ENCODE measurements around the gene CST8.

DNA sequence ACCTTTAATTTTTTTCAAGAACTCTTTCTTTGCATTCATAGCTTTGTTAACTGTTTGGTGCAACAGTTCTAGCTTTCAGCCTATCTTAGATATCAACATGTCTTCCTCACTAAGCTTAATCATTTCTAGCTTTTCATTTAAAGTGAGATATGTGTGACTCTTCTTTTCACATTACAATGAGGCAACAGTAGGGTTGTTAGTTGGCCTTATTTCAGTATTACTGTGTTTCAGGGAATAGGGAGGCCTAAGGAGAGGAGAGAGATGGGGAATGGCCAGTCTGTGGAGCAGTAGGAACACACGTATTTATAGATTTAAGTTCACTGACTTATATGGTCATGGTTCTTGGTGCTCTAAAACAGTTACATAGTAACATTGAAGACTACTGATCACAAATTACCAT is 41.6 kb downstream of the CST8 start:
- TF ChIP-seq ARNTL (CRISPR knock-in tag; IDR thresholded peaks at IDR 0.05; ENCODE audit: borderline replicate concordance, low read depth), result no peak
- TF ChIP-seq, protein P1, sequence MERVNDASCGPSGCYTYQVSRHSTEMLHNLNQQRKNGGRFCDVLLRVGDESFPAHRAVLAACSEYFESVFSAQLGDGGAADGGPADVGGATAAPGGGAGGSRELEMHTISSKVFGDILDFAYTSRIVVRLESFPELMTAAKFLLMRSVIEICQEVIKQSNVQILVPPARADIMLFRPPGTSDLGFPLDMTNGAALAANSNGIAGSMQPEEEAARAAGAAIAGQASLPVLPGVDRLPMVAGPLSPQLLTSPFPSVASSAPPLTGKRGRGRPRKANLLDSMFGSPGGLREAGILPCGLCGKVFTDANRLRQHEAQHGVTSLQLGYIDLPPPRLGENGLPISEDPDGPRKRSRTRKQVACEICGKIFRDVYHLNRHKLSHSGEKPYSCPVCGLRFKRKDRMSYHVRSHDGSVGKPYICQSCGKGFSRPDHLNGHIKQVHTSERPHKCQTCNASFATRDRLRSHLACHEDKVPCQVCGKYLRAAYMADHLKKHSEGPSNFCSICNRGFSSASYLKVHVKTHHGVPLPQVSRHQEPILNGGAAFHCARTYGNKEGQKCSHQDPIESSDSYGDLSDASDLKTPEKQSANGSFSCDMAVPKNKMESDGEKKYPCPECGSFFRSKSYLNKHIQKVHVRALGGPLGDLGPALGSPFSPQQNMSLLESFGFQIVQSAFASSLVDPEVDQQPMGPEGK (CRISPR knock-in tag; IDR thresholded peaks at IDR 0.05; ENCODE audit: borderline replicate concordance), result no peak
- TF ChIP-seq, protein P2, sequence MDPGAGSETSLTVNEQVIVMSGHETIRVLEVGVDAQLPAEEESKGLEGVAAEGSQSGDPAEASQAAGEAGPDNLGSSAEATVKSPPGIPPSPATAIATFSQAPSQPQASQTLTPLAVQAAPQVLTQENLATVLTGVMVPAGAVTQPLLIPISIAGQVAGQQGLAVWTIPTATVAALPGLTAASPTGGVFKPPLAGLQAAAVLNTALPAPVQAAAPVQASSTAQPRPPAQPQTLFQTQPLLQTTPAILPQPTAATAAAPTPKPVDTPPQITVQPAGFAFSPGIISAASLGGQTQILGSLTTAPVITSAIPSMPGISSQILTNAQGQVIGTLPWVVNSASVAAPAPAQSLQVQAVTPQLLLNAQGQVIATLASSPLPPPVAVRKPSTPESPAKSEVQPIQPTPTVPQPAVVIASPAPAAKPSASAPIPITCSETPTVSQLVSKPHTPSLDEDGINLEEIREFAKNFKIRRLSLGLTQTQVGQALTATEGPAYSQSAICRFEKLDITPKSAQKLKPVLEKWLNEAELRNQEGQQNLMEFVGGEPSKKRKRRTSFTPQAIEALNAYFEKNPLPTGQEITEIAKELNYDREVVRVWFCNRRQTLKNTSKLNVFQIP (CRISPR knock-in tag; IDR thresholded peaks at IDR 0.05; ENCODE audit: borderline replicate concordance, low read depth), result no peak
- TF ChIP-seq RARB (CRISPR knock-in tag; IDR thresholded peaks at IDR 0.05), result no peak
- TF ChIP-seq TCF4 (CRISPR knock-in tag; IDR thresholded peaks at IDR 0.05; ENCODE audit: borderline replicate concordance), result no peak
- TF ChIP-seq SNAI2 (CRISPR knock-in tag; IDR thresholded peaks at IDR 0.05), result no peak
- TF ChIP-seq, protein P3, sequence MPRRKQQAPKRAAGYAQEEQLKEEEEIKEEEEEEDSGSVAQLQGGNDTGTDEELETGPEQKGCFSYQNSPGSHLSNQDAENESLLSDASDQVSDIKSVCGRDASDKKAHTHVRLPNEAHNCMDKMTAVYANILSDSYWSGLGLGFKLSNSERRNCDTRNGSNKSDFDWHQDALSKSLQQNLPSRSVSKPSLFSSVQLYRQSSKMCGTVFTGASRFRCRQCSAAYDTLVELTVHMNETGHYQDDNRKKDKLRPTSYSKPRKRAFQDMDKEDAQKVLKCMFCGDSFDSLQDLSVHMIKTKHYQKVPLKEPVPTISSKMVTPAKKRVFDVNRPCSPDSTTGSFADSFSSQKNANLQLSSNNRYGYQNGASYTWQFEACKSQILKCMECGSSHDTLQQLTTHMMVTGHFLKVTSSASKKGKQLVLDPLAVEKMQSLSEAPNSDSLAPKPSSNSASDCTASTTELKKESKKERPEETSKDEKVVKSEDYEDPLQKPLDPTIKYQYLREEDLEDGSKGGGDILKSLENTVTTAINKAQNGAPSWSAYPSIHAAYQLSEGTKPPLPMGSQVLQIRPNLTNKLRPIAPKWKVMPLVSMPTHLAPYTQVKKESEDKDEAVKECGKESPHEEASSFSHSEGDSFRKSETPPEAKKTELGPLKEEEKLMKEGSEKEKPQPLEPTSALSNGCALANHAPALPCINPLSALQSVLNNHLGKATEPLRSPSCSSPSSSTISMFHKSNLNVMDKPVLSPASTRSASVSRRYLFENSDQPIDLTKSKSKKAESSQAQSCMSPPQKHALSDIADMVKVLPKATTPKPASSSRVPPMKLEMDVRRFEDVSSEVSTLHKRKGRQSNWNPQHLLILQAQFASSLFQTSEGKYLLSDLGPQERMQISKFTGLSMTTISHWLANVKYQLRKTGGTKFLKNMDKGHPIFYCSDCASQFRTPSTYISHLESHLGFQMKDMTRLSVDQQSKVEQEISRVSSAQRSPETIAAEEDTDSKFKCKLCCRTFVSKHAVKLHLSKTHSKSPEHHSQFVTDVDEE (CRISPR knock-in tag; IDR thresholded peaks at IDR 0.05), result no peak
- TF ChIP-seq OSR1 (CRISPR knock-in tag; IDR thresholded peaks at IDR 0.05), result no peak
- no peak for TF ChIP-seq ZNF565 (CRISPR knock-in tag; conservative IDR thresholded peaks at IDR 0.05; ENCODE audit: low read depth)

All from SK-N-SH treated with all-trans-retinoic acid at 6 μM for 48 hours (cell line).